T-helper 2 cell (primary cell): ENCODE data around the gene SUPT6H.
A peak's percentile ranks its signal among the peaks of the same experiment; 100 is the strongest.

ENCODE experiments used
- DNase-seq, 5 experiments: peaks; one replicate each; pipeline versions ENCODE4 v3.0.0 to v3.0.0-alpha.2; 2012 to 2022
- total RNA-seq, 2 donors: gene quantifications; one replicate each; lab custom pipeline; 2026; lab: John Stamatoyannopoulos, UW

SUPT6H gene
- 184 to 215 reads per million in 2 donors for total RNA-seq

DNA sequence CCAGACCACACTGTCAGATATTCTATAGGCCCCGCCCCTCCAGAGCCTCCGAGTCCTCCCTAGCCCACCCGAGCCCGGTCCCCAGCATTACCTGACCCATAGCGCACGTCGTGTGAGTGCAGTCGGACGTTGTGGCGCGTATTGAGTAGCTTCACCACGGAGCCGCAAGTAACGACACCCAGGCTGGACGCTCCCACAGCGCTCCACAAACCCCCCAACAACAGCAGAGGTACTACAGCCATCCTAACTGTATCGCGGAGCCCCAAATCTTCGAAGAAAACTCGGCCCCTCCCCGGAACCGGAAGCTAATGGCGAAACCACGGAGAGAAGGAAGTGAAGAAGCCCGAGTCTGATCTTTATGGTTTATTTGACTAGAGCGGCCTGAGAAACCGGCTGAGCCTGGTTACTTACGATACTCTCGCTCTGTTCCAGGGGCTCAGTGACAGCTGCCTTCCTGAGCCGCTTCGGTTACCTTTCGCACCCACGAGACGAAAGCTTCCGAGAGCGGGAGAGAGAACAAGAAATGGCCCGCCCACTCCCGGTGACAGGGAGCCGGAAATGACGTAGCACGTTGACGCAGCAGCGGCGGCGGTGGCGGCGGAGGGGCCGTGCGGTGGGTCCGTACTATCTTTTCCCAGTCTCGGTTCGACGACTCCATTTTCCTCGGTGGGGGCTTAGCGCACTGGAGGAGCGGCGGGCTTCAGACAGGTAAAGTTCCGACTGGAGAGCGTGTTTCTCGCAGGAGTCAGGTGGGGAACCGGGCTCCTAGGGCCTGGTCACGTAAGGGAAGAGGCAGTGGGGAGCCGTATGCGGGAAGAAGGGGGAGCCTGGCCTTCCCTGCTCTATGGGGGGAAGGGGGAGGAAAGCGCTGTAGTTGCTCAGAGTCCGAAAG lies at the start of gene SUPT6H, which contains the start of gene SDF2:
Gene SUPT6H (plus strand): TSS at position 571 of the 892 bp plus-strand sequence. CDS start 11,197 bp downstream, outside the sequence.
Gene SDF2 (minus strand): TSS at position 272 of the 892 bp plus-strand sequence. CDS start 30 bp downstream, at position 242.
- peak; percentile 83 to 94 (median 92) for DNase-seq

DNA sequence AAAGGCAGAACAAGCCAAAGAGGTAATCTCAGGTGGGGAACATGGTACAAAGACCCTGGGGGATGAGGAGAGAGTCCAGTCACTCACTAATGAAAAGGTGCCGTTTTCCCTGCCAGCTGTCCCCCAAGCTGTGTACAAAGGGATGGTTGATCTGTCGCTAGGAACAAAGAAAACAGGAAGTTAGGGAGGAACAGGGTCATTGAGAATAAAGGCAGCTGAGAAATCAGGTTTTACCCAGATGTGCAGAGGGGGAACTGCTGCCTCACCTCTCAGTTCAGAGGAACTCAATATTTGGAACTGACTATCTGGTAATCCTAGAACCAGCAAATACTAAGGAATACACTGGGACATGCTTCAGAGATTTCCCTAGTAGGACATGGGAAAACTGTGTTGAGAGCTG lies 49.5 kb upstream of the SUPT6H start:
- DNase-seq, result no peak

DNA sequence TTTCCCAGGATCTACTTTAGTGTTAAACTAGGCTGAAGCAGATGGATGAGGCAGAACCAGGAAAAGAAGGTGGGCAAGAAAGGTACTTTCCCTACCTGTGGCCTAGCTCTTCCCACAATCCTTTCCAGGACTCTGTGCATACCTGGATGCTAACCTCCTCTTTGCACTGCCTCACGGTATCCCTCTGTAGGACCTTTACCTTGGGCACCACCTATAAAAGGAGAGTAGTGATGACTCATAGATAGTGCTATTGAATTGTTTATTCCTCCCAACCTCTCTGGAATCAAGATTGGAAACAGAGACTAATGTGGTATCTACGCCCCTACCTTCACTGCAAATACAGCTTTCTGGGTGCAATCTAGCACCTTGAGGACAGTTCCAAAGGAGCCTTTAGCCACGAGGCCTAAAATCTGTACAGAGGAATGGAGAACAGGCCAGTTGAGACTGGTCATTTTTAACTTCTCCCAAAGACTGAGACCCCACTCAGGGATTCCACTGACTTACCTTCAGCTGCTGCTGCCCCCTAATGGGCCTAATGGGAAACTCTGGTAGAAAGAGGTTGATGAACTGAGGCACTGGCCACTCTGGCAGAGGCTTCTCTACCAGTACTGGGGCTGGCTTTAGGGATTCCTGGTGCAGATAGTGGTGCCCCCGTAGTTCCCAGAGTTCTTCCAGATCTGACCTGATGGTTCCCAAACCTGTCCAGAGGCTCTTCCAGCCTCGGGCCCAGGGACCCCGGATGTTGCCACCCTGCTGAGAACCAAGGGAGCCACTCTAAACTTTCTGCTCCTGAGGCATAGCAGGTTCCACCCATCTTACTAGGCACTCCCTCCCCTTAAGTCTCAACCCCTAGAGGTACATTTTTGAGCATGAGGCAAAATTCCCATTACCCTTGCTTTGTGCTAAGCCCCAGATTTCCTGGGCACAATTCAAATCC lies 48.8 kb upstream of the SUPT6H start:
- DNase-seq, result peak in 2 of 5 experiments; percentile 8 to 26

DNA sequence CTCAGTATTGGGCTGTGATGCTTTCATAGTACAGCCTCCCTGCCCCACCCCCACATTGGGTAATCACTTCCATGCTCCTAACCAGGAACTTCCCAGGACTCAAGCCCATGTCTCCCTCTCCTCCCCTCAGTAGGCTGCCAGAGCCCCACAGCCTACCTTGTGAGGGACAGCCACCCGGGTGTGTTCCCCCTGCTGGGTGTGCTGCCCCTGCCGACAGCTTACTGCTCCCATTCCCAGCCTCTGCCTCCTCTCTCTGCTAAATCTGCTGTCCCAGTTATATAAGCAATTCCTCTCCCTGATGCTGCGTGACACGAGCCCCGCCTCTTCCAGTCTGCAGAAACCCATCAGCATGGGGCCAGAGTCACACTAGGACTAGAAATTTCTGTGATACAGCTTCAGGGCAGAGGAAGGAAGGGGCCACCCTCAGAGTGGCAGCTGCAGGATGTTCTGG lies 48.0 kb upstream of the SUPT6H start, which contains the start of gene RSKR:
Gene RSKR (minus strand): TSS at position 255 of the 451 bp plus-strand sequence. CDS start 24 bp downstream, at position 231.
- DNase-seq, result no peak

DNA sequence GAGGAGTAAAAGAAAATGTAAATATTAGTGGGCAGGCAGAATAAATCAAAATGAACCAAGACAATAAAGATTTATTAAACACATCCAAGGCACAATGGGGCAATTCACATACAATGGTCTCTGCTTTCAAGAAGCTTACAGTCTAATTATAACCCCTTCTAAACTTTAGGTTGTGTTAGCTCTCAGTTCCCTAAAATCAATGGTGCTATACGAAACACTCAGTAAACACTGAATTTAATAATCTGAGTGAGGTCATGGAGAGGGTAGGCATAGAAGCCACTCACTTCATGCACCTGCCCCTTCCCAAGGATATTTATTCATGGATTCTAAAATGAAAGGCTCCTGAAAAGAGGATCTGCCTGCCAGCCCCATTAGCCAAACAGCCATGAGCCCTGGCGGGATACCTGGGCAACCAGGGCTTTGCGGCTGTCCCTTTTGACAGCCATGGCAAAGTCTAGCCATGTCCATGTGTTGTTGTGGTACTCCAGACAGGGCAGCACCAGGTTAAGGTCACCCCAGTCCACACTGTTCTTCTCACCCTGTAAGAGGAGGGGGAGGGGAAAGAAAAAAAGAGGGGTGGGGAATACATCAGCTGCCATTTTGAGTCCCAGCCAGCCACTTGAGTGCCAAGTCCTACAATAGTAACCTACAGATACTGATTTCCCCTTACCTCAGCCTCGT lies 46.6 kb upstream of the SUPT6H start:
- DNase-seq, result no peak

DNA sequence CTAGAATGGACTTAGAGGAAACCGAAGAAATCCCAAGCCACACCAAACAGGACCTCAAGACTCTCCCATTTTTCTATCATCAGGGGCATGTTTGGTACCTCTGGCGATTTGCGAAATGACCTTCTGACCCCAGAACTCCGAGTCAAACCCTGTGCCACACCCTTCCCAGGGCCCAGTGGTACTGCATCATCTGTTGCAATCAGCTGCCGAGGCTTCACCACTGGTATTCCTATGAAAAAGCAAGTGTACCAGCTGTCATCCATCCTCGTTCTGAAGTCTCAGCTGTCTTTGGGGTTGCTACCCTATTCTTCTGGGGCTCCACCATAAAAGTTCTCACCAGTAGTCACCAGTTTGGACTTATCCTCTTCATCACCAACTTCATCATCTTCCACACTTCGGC lies 45.7 kb upstream of the SUPT6H start:
- DNase-seq, result no peak

DNA sequence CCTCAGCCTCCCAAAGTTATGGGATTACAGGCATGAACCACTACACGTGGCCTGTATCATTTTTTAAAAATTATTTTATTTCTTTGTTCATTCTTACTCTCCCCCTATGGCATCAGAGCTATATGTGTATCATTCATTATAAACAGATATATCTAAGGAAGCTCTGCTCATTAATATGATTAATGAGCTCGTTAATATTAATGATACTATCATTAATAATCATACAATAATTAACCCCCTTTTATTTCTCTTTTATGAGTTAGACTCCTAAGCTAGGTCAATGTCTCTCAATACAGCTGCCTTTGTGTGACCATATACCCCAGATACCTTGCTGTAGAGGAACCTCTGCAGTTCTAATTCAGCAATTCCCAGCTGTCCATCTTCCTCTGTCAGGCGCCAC lies 43.5 kb upstream of the SUPT6H start:
- DNase-seq, result no peak

DNA sequence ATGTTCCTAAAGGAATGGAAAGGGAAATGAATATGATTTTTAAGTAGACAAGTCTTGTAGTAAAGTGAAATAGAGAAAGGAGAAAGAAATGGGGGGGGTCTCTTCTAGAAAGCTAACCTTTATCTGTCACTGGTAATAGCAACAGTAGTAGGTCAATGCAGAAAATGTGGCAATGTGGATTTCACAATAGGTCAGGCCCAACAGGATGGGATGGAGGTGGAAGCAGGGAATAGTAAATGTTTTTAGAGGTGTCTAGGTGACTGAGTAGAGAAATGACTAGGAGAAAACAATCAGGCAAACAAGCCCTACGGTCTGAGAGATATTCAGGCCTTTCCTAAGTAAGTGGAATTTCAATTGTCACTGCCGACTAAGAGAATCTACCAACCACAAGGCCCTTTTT lies 42.0 kb upstream of the SUPT6H start:
- no peak for DNase-seq

DNA sequence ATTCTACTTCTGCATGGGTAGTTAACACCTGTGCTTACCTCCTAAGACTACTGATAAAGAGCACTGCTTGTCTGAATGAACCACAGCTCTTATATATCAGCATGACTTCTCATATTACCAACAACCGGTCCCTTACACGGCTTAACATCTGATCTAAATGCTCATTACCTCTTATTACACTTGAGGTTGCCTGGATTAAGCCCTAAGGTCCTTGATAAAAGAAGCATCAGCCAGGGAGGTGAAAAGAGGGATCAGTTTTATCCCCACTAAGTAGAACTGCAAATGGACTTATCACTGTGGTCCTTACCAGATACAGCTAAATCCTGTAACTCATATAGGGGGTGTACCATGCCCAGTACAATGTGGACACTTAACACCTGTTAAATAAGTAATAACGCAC lies 39.8 kb upstream of the SUPT6H start:
- DNase-seq, result no peak

DNA sequence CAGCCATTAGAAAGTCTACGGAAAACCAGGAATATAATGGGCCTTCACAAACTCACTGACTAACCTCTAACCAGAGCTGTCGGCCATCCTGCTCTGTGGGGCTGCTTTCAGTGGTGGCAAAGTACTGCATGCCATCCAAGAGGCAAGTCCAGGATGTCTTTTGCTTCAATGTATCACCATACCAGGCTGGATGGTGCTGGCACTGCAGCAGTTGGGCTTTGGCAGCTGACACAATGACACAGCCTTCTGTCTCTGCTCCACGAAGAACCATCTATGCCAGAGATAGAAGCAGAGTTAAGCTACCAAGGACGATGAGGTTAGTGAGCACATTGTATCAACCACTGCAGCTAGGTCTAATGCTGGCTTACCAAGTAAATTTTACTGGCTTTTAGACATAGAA lies 38.3 kb upstream of the SUPT6H start:
- DNase-seq, result no peak

DNA sequence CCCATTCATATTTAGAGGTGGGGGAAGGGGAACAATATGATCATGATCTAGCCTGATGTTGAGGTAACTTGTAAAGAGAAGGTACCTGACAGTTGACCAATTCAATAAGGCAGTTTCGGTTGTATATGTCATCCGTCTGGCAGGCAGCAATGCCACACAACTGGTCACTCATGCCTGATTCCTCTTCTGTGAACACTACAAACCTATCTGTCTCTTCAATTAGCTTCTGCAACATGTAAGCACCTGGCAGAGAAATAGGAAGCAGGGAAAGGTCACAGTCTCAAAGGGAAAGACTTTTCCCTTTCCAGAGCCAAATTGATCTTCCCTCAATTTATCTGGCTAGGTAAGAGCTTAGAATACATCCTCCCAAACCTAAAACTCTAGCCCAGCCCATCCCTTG lies 37.9 kb upstream of the SUPT6H start:
- DNase-seq, result no peak

DNA sequence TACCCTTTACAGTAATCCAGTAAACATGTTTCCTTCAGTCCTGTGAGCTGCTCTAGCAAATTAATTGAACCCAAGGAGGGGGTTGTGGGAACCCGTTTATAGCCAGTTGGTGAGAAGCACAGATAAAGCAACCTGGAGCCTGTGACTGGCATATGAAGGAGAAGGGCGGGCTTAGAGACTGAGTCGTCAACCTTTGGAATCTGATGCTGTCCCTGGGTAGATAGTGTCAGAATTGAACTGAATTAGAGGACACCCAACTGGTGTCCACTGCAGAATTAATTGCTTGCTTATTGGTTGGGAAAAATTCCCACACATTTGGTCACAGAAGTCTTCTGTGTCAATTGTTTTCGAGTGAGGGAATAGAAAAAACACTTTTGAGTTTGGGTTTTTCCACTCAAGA lies 35.2 kb upstream of the SUPT6H start:
- DNase-seq, result no peak

DNA sequence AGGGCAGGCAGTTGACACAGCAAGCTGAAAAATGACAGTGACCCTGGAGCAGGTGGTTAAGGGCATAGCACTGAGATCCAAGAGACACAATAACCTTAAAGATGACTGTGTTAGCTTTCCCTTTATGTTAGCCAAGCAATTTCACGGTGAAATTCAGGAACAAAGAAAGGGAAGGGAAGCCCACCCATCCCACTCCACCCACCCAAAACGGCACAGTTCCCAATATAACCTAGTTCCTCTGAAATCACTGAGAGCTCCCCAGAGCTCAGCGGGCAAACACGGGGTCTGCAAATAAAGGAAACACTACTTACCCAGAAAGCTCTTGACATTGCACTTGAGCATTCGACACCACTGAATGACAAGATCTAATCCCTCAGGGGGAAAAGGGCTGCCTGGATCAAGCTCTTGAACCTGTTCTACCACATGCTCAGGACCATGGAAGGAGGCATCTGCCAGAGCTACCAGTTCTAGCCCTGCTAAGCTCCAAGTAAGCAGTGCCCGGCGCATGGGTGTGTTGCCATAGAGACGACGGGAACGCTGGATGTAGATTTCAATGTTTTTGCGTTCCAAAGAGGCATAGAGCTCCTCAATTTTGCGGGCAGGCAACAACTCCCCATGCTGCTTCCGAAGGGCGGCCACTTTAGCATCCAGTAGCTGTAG lies 27.7 kb upstream of the SUPT6H start:
- no peak for DNase-seq

DNA sequence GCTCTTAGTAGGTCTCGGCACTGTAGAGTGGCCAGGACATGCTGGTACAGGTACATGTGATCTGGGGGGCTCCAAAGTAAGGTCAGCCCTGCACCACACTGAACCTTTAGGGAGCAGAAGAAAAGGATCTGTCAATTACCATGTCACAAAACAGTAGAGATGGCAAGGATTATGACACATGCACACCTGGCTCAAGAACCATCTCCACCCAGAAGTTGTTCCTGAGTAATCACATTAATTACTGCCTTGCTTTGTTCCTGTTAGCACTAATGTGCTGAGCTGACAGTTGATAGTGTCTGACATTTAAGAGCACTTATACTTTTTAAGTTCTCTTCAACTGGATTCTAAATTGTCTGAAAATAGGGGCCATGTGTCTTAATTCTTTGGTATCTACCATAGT lies 26.5 kb upstream of the SUPT6H start:
- no peak for DNase-seq

DNA sequence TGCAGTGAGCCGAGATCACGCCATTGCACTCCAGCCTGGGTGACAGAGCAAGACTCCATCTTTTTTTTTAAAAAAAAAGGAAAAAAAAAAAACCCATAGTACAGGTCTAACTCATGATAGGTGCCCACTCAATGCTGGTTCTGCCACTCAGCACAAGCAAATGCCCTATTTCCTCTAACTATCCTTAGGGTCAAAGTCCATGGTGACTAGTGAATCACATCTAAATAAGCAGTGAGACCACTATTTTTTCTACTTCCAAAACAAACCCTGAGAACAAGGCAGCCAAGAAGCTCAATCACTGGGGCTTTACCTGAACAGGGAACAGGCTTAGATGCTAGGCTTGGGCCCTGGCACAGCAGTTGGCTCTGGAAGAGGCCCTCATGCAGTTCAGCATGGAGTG lies 20.4 kb upstream of the SUPT6H start:
- no peak for DNase-seq

DNA sequence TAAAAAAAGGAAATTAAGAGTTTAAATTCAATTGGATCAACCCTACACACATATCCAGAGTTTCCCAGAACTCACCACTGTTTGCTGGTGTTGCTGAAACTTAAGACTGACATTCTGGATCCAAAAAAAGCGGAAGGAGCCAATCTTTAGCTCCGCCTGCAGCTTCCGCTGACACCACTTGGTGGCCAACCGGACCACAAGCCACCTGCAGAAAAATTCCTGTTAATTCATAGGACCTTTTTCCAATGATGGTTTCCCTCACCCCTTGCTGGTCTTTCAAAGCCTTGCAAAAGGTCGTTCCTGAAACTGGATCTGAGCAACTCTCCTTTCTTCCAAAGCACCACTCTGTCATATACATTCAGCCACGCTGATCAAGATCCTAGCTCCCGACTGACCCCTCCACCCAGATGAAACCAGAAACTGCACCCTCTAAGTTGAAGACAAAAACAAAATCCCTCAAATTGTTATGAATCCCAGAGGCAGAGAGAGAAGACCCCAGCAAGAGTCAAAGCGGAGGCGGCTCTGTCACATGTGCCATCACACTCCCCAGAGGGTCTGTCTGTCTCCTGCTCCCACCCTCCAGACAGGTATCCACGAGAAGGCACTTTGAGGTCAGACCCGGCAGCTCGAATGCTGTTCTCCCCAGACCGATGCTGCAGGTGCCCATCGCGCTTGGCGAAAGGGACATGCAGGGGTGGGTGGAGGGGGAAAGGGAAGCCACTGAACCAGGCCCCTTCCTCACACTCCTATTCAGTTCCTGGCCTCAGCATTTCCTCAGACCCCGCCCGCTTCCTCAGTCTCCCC lies 17.8 kb upstream of the SUPT6H start:
- peak in 1 of 5 experiments; percentile 50 for DNase-seq

DNA sequence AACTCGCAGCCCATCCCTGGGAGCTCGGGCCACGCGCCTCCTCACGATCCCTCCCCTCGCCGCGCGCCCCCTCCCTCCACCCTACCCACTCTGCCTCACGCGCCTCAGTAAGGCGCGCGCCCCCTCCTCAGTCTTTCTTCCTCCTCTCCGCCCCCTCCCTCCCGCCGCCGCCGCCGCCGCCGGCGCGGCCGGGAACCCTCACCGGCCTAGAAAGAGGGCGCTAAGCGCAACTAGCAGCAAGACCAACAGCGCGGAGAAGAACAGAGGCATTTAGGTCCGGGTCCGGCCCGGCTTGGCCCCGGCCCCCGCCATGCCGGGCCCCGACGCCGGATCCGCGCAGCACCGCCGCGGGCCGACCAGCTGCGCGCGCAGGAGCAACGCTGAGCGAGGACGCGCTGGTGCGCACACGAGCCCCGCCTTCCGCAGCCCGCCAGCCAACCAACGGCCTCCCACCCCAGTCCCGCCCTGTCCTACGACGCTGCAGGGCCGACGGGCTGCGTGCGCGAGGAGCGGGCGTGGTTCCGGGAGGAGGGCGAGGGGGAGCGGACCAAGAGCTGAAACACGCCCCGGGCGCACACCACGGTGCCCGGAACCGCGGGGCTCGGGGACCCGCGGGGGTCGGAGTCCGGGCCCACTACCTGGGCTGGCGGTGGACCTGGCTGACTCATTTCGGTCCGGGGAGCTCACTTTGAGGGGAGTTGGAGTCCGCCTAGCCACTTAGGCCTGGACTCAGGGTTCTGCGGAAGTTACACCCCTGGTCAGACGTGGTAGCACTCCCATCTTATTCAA lies 17.0 kb upstream of the SUPT6H start, which contains the start of gene BLTP2:
Gene BLTP2 (minus strand): TSS at position 372 of the 789 bp plus-strand sequence. CDS start 102 bp downstream, at position 270.
- DNase-seq, result peak; percentile 89 to 99 (median 95)

DNA sequence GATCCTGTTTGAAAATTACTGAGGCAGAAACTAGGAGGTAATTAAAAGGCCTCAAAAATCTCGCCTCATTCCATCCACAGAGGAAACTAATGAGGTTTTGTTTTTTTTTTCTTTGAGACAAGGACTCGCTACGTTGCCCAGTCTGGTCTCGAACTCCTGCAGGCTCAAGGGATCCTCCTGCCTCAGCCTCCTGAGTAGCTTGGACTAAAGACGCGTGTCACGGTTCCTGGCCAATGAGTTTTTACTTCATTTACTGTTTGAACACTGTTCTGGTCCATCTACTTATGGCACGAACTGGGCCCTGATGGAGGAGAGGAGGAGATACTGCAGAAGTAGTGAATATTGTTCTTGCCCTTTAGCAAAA lies 16.4 kb upstream of the SUPT6H start:
- no peak for DNase-seq

DNA sequence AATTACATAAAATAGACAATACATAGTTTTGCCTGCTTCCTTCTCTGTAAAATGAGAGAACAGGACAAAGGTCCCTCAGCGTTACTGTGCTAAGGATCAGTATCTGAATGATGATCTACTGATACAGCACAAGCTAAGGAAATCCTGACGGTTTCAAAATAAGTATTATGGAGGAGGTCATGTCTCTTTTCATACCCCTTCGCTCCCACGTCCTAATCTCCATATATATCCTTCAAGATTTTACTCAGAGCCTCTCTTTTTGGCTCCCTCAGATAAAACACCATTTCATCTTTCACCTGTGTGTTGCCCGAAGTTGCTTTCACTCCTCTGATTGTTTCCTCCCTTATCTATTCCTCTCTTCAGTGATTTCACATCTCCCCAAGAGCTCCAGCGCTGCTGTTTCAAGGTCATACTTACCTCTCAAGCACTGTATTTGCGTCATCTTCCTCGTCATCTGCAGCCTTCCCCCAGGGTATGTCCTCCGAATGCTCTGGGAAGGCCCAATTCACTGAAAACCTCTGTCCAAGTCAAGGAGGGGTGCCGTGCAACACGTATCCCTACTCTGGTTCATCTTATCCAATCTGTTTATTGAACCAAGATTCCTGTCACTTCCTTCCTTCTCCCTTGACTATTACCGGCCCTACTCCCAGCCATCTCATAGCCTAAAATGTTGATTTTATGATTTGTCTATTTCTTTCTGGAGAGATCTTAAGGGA lies 15.8 kb upstream of the SUPT6H start:
- peak in 2 of 5 experiments; percentile 20 to 61 for DNase-seq
